Choroid plexus epithelial cell (primary cell): Measurements from ENCODE around the gene MTIF3.

Experiments
- DNase-seq: peaks from one replicate; pipeline ENCODE4 v3.0.0-alpha.2; 2010; ENCODE audit warnings: low read depth
- H3K4me3 ChIP-seq: 2 replicates; pipeline ENCODE4 v1.5.1; 2011; ENCODE audit warnings: low read depth, mild to moderate bottlenecking, control low read depth, low read length, moderate library complexity
- TF ChIP-seq, protein P1 (sequence below): conservative IDR thresholded peaks from 2 replicates; pipeline ENCODE4 v1.5.1; 2011; ENCODE audit warnings: low read depth, mild to moderate bottlenecking, control low read depth, inconsistent platforms, low read length, moderate library complexity

The MTIF3 gene

DNA sequence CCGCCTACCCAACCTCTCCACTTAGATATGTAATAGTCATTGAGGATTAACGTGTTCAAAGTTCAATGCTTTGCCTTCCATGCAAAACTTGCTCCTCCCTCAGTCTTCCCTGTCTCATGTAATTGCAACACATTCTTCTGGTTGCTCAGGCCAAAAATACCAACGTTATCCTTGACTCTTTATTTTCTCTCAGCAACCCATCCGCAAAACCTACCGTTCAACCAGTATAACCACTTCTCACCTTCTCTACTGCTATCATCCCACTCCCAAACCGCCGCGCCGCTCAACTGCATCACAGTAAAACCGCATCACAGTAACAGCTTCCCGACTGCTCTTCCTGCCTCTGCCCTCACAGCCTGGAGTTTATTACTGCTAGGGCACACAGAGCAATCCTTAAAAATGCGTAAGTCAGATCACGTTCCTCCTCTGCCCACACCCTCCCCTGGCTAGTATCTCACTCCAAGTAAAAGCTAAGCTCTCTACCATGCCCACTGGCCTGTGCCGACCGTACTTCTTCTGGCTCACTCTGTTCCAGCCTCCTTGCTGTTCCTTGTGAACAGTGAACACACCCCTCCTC lies 8.2 kb downstream of the MTIF3 start:
- DNase-seq, result no peak
- TF ChIP-seq, protein P1, sequence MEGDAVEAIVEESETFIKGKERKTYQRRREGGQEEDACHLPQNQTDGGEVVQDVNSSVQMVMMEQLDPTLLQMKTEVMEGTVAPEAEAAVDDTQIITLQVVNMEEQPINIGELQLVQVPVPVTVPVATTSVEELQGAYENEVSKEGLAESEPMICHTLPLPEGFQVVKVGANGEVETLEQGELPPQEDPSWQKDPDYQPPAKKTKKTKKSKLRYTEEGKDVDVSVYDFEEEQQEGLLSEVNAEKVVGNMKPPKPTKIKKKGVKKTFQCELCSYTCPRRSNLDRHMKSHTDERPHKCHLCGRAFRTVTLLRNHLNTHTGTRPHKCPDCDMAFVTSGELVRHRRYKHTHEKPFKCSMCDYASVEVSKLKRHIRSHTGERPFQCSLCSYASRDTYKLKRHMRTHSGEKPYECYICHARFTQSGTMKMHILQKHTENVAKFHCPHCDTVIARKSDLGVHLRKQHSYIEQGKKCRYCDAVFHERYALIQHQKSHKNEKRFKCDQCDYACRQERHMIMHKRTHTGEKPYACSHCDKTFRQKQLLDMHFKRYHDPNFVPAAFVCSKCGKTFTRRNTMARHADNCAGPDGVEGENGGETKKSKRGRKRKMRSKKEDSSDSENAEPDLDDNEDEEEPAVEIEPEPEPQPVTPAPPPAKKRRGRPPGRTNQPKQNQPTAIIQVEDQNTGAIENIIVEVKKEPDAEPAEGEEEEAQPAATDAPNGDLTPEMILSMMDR, result no peak
- no peak overlapping the region for H3K4me3 ChIP-seq

- H3K4me3 ChIP-seq, result no peak overlapping the region
- no peak for DNase-seq
- TF ChIP-seq, protein P1, result no peak
These were observed 10.0 kb downstream of the MTIF3 start for GRCh38 chr13:27440408-27440807.

- H3K4me3 ChIP-seq, result no peak overlapping the region
- TF ChIP-seq, protein P1, result no peak
- DNase-seq, result no peak
These were observed 13.2 kb downstream of the MTIF3 start for GRCh38 chr13:27437126-27437525.

DNA sequence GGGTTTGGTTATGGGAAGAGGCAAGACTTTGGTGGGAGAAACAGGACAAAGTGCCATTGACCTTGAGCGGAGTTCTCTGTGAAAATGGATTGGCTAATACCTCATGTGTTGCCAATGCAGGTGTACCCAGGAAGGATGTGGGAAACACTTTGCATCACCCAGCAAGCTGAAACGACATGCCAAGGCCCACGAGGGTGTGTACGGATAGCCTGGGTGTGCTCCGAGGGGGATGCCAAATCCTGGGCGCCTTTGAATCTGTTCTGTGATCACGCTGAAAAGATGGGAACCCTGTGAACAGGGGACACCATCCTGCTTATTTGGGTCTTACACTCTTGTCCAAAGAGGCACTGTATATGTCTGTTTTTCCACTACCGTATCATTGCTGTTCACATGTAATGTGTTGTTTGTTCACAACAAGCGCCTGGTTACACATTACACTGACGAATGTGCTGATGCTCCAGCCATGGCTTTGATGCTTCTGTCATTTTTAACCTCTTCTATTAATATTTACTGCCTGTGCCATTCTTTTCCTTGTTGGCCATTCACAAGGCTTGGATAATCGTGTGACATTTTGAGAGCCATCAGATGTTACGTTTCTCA lies 17.7 kb downstream of the MTIF3 start:
- TF ChIP-seq, protein P1, result no peak
- DNase-seq, result no peak
- H3K4me3 ChIP-seq, result no peak overlapping the region

DNA sequence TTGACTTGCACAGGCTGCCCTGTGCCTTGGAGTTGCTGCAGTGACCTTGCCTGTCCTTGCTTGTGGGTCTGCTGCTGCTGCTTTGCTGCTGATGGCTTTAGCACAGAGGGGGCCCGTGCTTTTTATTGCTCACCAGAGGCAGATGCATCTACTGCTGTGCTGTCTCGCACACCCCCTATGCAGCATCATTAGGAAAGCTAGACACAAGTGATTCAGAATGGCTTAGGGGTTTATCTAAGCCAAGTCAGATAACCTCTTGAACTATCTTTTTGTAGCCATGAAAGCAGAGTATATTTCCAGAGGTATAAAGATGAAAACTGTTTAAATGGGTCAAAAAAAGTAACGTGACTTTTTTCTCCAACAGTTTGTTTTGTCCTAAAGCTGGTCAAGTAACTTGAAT lies 18.2 kb downstream of the MTIF3 start:
- no peak overlapping the region for H3K4me3 ChIP-seq
- TF ChIP-seq, protein P1, result no peak
- no peak for DNase-seq

DNA sequence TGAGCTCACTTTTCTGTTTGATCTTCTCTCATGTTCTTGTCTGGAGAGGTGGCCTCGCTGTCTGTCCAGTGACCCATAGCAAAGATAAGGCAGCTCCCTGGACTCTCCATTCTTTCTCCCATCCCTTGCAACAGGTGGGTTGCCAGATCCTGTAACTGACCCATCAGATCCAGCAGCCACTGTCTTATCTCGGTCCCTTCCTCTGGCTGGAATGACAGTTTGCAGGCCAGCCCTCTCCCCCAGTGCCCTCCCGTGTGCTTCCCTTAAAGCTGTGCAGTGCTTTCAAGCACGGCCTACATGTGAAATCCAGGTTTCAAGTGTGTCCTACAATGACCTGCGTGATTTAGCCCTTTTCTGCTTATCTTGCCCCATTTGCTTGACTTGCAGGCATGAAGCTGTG lies 22.2 kb downstream of the MTIF3 start:
- H3K4me3 ChIP-seq, result no peak overlapping the region
- DNase-seq, result no peak

More for the DNA sequence above, 22.2 kb downstream of the MTIF3 start:
- TF ChIP-seq, protein P1, result no peak
